Measurements from ENCODE around the gene NDRG3.

The NDRG3 gene

GRCh38 chr20:36658300-36658699, 87.6 kb downstream of the NDRG3 start:
- TF ChIP-seq CTCF (IDR thresholded peaks at IDR 0.05; ENCODE audit: low read depth, low read length), result no peak
- no peak for DNase-seq (ENCODE audit: extremely low read depth, low read depth)

GRCh38 chr20:36656733-36657132, 89.2 kb downstream of the NDRG3 start:
- DNase-seq (ENCODE audit: extremely low read depth, low read depth), result no peak
- TF ChIP-seq CTCF (IDR thresholded peaks at IDR 0.05; ENCODE audit: low read depth, low read length), result no peak

- DNase-seq (ENCODE audit: extremely low read depth, low read depth), result no peak
- TF ChIP-seq CTCF (IDR thresholded peaks at IDR 0.05; ENCODE audit: low read depth, low read length), result no peak
Observed at GRCh38 chr20:36655004-36655403, 90.9 kb downstream of the NDRG3 start.

GRCh38 chr20:36654506-36654905, 91.4 kb downstream of the NDRG3 start:
- TF ChIP-seq CTCF (IDR thresholded peaks at IDR 0.05; ENCODE audit: low read depth, low read length), result no peak
- DNase-seq (ENCODE audit: extremely low read depth, low read depth), result no peak

- DNase-seq (ENCODE audit: extremely low read depth, low read depth), result no peak
- TF ChIP-seq CTCF (IDR thresholded peaks at IDR 0.05; ENCODE audit: low read depth, low read length), result no peak
Observed at GRCh38 chr20:36653456-36653855, 92.4 kb downstream of the NDRG3 start.

GRCh38 chr20:36647196-36648121, 98.4 kb downstream of the NDRG3 start:
- no peak for DNase-seq (ENCODE audit: extremely low read depth, low read depth)

More at GRCh38 chr20:36647196-36648121, 98.4 kb downstream of the NDRG3 start:
- no peak for TF ChIP-seq CTCF (IDR thresholded peaks at IDR 0.05; ENCODE audit: low read depth, low read length)
